ENCODE measurements around the gene TH.

GRCh38 chr11:2200957-2201519 lies 29.4 kb upstream of the TH start:
- no peak for TF ChIP-seq CTCF (IDR thresholded peaks at IDR 0.05)
- no peak for TF ChIP-seq POLR2AphosphoS5 (IDR thresholded peaks at IDR 0.05)

All from suprapubic skin (tissue), 3 donors.